Fibroblast of pulmonary artery (primary cell): Measurements from ENCODE around the gene BLVRA.
A peak's percentile ranks its signal among the peaks of the same experiment; 100 is the strongest.
"Not testable (repeated sequence)": the region's sequence is repeated elsewhere in the genome, so short reads cannot be mapped to it uniquely, and the experiment has no call there.

Experiments
- DNase-seq: peaks from one replicate; pipeline ENCODE4 v3.0.0-alpha.2; 2010; ENCODE audit warnings: low read depth
- H3K4me3 ChIP-seq: replicated peaks from 2 replicates; pipeline ENCODE4 v1.5.1; 2011; ENCODE audit warnings: low read depth, mild to moderate bottlenecking, control low read depth, low read length, moderate library complexity
- TF ChIP-seq, protein P1 (sequence below): IDR thresholded peaks from 2 replicates; pipeline ENCODE4 v1.5.1; 2011; ENCODE audit warnings: mild to moderate bottlenecking, control low read depth, low read length, inconsistent platforms; ENCODE audit errors: missing control alignments

BLVRA gene, protein sequence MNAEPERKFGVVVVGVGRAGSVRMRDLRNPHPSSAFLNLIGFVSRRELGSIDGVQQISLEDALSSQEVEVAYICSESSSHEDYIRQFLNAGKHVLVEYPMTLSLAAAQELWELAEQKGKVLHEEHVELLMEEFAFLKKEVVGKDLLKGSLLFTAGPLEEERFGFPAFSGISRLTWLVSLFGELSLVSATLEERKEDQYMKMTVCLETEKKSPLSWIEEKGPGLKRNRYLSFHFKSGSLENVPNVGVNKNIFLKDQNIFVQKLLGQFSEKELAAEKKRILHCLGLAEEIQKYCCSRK

DNA sequence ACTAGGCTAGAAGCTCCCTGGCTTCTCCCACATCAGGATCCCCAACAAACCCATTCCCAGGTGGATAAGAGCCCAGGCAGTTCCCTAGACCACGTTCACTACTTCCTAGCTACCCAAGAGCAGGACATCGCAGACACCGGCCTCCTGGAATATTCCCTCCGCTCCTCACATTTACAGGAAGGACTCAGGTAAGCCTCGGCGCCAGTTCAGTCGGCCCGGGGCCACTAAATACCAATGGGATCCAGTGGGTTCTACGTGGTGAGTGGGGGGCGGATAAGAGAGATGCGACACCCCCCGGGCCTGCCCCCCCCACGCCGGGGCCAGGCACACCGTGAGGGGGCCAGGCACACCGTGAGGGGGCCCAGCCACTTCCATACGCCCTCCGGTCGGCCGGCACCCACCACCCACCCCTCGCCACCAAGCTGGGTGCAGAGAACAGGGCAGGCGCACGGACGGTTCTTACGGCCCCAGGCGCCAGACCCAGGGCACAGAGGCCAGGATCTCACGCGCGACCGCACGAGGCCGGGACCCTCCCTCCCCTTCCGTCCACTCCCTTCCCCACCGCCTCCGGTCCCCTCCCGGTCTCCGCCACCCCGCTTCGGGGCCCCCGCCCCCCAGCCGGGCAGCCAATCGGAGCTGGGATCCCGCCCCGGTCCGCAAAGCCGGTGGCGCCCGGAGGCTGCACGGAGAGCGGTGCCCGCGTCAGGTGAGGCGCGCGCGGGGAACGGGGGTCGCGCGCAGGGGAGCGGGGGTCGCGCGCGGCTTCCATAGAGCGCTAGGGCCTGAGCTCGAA, at the start of gene BLVRA:
TSS of gene BLVRA (plus strand) at position 652 of the 793 bp plus-strand sequence. CDS start 12,479 bp downstream, outside the sequence.
- peak within 1 kb of the TSS; percentile 68 for H3K4me3 ChIP-seq
- peak; percentile 42 for DNase-seq
- TF ChIP-seq, protein P1, sequence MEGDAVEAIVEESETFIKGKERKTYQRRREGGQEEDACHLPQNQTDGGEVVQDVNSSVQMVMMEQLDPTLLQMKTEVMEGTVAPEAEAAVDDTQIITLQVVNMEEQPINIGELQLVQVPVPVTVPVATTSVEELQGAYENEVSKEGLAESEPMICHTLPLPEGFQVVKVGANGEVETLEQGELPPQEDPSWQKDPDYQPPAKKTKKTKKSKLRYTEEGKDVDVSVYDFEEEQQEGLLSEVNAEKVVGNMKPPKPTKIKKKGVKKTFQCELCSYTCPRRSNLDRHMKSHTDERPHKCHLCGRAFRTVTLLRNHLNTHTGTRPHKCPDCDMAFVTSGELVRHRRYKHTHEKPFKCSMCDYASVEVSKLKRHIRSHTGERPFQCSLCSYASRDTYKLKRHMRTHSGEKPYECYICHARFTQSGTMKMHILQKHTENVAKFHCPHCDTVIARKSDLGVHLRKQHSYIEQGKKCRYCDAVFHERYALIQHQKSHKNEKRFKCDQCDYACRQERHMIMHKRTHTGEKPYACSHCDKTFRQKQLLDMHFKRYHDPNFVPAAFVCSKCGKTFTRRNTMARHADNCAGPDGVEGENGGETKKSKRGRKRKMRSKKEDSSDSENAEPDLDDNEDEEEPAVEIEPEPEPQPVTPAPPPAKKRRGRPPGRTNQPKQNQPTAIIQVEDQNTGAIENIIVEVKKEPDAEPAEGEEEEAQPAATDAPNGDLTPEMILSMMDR = no peak

- H3K4me3 ChIP-seq = no peak overlapping the region
- TF ChIP-seq, protein P1 = no peak
- no peak for DNase-seq
Measured at GRCh38 chr7:43711503-43711902, 47.0 kb upstream of the BLVRA start.

DNA sequence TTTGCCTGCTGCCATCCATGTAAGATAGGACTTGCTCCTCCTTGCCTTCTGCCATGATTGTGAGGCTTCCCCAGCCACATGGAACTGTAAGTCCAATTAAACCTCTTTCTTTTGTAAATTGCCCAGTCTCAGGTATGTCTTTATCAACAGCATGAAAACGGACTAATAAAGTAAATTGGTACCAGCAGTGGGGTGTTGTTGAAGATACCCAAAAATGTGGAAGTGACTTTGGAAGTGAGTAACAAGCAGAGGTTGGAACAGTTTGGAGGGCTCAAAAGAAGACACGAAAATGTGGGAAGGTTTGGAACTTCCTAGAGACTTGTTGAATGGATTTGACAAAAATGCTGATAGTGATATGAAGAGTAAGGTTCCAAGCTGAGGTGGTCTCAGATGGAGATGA, 42.5 kb upstream of the BLVRA start:
- not testable (repeated sequence) for H3K4me3 ChIP-seq, DNase-seq

- no peak for DNase-seq
- TF ChIP-seq, protein P1 = no peak
- H3K4me3 ChIP-seq = no peak overlapping the region
Measured at GRCh38 chr7:43716598-43716997, 41.9 kb upstream of the BLVRA start.

- DNase-seq = peak; percentile 76
- H3K4me3 ChIP-seq = no peak overlapping the region
- TF ChIP-seq, protein P1 = peak; percentile 59
Measured at GRCh38 chr7:43721193-43721806, 37.2 kb upstream of the BLVRA start.

DNA sequence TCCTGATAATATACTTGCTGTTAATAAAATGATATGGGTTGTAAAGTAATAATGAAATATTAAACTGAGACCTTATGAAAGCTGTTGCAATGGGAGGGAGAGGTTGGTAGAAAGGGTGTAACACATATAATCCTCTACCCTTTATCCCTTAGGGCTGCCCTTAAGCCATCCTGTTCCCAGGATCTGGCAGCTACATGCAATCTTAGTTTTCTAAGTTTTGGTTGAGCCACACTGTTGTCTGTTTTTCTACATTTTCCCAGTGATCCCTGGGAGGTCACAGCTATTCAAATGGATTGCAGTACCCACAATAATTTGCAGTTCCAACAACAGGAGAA, 35.5 kb upstream of the BLVRA start:
- TF ChIP-seq, protein P1 = no peak
- DNase-seq = no peak
- H3K4me3 ChIP-seq = no peak overlapping the region

- no peak overlapping the region for H3K4me3 ChIP-seq
- TF ChIP-seq, protein P1 = no peak
- DNase-seq = no peak
Measured at GRCh38 chr7:43725251-43725650, 33.2 kb upstream of the BLVRA start.
